GM18517 (cell line): ENCODE measurements around the gene TRMO.

ENCODE experiments used
- ATAC-seq: cut with Tn5 transposase; IDR thresholded peaks from one replicate; pipeline ENCODE4 v1.9.1; 2021; ENCODE audit warnings: mild to moderate bottlenecking, moderate library complexity; ENCODE audit not compliant: unreplicated experiment

TRMO gene

DNA sequence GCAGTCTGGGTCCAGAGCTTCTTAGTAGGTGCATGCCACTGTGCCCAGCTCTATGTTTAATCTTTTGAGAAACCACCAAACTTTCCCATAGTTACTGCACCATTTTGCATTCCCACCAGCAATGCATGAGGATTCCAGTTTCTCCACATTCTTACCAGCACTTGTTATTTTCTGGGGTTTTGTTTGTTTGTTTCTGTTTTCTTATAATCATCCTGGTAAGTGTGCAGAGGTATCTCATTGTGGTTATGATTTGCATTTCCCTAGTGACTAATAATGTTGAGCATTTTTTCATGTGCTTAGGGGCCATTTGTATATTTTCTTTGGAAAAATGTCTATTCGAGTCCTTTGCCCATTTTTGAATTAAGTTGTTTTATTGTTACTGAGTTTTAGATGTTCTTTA, 57.9 kb downstream of the TRMO start:
- ATAC-seq, result no peak

DNA sequence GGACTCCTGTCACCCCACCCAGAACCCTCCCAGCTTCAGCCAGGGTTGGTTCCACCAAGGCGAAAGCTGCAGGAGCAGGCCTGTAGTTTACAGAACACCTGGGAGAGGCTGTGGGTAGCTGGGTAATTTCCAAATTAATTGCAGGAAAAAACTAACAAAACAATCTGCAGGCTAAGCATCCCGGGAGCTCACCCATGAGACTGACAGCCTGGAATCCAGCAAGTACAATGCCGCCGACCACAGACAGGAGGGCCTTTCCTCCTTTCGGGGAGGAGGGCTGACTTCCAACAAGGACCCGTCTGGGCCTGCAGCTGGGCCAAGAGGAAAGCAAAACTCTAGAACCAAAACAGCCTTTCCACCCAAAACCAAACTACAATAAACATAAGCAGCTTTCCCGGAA, 59.0 kb downstream of the TRMO start:
- no peak for ATAC-seq

DNA sequence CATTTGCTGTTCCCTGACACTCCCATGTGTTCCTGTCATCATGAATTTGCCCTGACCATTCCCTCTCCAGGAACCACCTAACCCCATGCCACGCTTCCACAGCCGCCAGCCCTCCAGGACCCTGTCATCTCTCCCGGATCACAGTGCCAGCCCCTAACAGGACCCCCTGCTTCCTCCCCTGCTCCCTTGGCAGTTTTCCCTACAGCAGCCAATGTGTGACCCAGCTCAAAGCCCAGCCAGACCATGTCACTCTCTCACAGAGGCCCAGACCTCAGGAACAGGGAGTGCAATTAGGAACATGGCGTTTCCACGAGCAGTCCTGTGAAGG, 61.2 kb downstream of the TRMO start:
- no peak for ATAC-seq

GRCh38 chr9:97860451-97861147, 61.7 kb downstream of the TRMO start:
- ATAC-seq, result no peak

- no peak for ATAC-seq
Observed at GRCh38 chr9:97859346-97859745, 63.0 kb downstream of the TRMO start.

DNA sequence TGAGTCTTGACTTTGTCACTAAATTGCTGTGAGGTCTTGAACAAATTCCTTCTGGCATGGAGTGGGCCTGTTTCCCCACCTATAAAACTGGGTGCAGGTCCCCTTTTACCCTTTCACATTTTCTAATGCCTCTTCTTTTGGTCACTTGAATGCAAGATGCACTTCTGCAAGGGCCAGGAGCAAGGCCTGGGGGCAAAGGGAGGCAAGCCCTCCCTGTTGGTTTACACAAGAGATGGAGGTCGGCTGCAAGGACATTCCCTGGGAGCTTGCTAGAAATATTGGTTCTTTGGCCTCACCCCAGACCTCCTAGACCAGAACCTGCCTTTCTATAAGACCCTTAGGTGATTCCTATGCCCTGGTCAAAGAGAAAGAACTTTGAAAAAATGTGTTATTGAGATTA, 63.5 kb downstream of the TRMO start:
- ATAC-seq, result no peak

GRCh38 chr9:97858393-97858713, 63.9 kb downstream of the TRMO start:
- no peak for ATAC-seq

GRCh38 chr9:97857606-97858392, 64.5 kb downstream of the TRMO start:
- ATAC-seq, result no peak

GRCh38 chr9:97856857-97857605, 65.3 kb downstream of the TRMO start:
- no peak for ATAC-seq

GRCh38 chr9:97855899-97856298, 66.4 kb downstream of the TRMO start:
- no peak for ATAC-seq

DNA sequence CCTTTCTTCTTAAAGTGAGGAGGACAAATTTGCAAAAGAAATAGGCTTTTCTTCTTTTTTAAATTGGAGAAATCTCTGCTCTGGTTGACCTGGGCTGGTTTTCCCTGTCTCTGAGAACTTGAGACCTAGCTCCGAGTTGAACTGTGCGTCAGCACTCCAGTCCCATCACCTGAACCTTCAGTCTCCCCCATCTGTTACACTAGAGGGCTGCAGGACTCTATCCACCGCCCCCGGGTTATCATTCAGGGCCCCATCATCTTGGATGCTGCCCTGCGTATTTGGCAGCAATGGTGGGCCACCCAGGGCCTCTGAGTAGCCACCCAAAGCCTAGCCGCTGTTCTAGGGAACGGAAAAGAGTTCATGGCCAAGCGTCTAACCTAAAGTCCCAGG, 66.8 kb downstream of the TRMO start:
- ATAC-seq, result no peak

DNA sequence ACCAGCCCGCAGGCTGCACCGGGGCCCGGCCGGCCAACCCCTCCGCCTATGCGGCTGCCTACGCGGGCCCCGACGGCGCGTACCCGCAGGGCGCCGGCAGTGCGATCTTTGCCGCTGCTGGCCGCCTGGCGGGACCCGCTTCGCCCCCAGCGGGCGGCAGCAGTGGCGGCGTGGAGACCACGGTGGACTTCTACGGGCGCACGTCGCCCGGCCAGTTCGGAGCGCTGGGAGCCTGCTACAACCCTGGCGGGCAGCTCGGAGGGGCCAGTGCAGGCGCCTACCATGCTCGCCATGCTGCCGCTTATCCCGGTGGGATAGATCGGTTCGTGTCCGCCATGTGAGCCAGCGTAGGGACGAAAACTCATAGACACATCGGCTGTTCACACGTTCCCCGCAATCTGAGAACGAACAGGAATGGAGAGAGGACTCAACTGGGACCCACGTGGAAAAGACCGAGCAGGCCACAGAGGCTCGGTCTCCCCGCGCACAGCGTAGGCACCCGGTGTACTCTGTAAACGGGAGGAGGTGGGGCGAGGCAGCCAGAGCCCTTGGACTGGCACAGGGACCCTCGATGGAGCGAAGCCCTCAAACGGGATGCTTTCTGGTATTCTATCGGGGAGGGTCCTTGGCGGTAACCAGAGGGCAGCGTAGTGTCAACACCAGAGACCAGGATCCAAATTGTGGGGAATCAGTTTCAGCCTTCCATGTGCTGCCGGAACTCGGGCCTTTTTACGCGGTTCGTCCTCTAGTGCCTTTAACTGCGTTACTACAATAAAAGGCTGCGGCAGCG, 67.4 kb downstream of the TRMO start:
- ATAC-seq, result no peak
